ENCODE data around the gene SF1.

SF1 gene

GRCh38 chr11:64721359-64721699 lies 57.0 kb downstream of the SF1 start:
- TF ChIP-seq POLR2AphosphoS5 (IDR thresholded peaks at IDR 0.05; ENCODE audit: low read depth) (no peak), GABPA (IDR thresholded peaks at IDR 0.05; ENCODE audit: low read depth) (no peak), SPI1 (IDR thresholded peaks at IDR 0.05; ENCODE audit: borderline replicate concordance, low read depth) (no peak)
- TF ChIP-seq, protein P1, sequence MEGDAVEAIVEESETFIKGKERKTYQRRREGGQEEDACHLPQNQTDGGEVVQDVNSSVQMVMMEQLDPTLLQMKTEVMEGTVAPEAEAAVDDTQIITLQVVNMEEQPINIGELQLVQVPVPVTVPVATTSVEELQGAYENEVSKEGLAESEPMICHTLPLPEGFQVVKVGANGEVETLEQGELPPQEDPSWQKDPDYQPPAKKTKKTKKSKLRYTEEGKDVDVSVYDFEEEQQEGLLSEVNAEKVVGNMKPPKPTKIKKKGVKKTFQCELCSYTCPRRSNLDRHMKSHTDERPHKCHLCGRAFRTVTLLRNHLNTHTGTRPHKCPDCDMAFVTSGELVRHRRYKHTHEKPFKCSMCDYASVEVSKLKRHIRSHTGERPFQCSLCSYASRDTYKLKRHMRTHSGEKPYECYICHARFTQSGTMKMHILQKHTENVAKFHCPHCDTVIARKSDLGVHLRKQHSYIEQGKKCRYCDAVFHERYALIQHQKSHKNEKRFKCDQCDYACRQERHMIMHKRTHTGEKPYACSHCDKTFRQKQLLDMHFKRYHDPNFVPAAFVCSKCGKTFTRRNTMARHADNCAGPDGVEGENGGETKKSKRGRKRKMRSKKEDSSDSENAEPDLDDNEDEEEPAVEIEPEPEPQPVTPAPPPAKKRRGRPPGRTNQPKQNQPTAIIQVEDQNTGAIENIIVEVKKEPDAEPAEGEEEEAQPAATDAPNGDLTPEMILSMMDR (IDR thresholded peaks at IDR 0.05; ENCODE audit: insufficient read depth, low read length): no peak
- TF ChIP-seq, protein P2, sequence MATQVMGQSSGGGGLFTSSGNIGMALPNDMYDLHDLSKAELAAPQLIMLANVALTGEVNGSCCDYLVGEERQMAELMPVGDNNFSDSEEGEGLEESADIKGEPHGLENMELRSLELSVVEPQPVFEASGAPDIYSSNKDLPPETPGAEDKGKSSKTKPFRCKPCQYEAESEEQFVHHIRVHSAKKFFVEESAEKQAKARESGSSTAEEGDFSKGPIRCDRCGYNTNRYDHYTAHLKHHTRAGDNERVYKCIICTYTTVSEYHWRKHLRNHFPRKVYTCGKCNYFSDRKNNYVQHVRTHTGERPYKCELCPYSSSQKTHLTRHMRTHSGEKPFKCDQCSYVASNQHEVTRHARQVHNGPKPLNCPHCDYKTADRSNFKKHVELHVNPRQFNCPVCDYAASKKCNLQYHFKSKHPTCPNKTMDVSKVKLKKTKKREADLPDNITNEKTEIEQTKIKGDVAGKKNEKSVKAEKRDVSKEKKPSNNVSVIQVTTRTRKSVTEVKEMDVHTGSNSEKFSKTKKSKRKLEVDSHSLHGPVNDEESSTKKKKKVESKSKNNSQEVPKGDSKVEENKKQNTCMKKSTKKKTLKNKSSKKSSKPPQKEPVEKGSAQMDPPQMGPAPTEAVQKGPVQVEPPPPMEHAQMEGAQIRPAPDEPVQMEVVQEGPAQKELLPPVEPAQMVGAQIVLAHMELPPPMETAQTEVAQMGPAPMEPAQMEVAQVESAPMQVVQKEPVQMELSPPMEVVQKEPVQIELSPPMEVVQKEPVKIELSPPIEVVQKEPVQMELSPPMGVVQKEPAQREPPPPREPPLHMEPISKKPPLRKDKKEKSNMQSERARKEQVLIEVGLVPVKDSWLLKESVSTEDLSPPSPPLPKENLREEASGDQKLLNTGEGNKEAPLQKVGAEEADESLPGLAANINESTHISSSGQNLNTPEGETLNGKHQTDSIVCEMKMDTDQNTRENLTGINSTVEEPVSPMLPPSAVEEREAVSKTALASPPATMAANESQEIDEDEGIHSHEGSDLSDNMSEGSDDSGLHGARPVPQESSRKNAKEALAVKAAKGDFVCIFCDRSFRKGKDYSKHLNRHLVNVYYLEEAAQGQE (IDR thresholded peaks at IDR 0.05; ENCODE audit: insufficient replicate concordance, low read depth): no peak
- Histone ChIP-seq H3K27ac (replicated peaks) (no peak overlapping the region), H3K4me3 (replicated peaks; ENCODE audit: insufficient read depth, low read length) (no peak overlapping the region), H3K27me3 (ENCODE audit: insufficient read depth, poor library complexity, severe bottlenecking) (peaks cover 17% of the 10 kb centered on the region)
- DNase-seq (ENCODE audit: low read depth in 1 of 2, low spot score in 1 of 2): no peak

GRCh38 chr11:64720640-64721358 lies 57.5 kb downstream of the SF1 start:
- Histone ChIP-seq H3K27ac (replicated peaks) (no peak overlapping the region), H3K27me3 (ENCODE audit: insufficient read depth, poor library complexity, severe bottlenecking) (peaks cover 21% of the 10 kb centered on the region), H3K4me3 (replicated peaks; ENCODE audit: insufficient read depth, low read length) (no peak overlapping the region)
- TF ChIP-seq, protein P2 (IDR thresholded peaks at IDR 0.05; ENCODE audit: insufficient replicate concordance, low read depth): no peak
- TF ChIP-seq POLR2AphosphoS5 (IDR thresholded peaks at IDR 0.05; ENCODE audit: low read depth) (no peak), SPI1 (IDR thresholded peaks at IDR 0.05; ENCODE audit: borderline replicate concordance, low read depth) (no peak), GABPA (IDR thresholded peaks at IDR 0.05; ENCODE audit: low read depth) (no peak)
- TF ChIP-seq, protein P1 (IDR thresholded peaks at IDR 0.05; ENCODE audit: insufficient read depth, low read length): no peak
- no peak for DNase-seq (ENCODE audit: low read depth in 1 of 2, low spot score in 1 of 2)

- peaks cover 27% of the 10 kb centered on the region for H3K27me3 ChIP-seq (ENCODE audit: insufficient read depth, poor library complexity, severe bottlenecking)
These were observed 58.2 kb downstream of the SF1 start for GRCh38 chr11:64720167-64720566.

More at GRCh38 chr11:64720167-64720566, 58.2 kb downstream of the SF1 start:
- no peak overlapping the region for H3K4me3 ChIP-seq (replicated peaks; ENCODE audit: insufficient read depth, low read length)
- DNase-seq (ENCODE audit: low read depth in 1 of 2, low spot score in 1 of 2): no peak
- TF ChIP-seq GABPA (IDR thresholded peaks at IDR 0.05; ENCODE audit: low read depth) (no peak), POLR2AphosphoS5 (IDR thresholded peaks at IDR 0.05; ENCODE audit: low read depth) (no peak), SPI1 (IDR thresholded peaks at IDR 0.05; ENCODE audit: borderline replicate concordance, low read depth) (no peak)
- TF ChIP-seq, protein P2 (IDR thresholded peaks at IDR 0.05; ENCODE audit: insufficient replicate concordance, low read depth): no peak
- TF ChIP-seq, protein P1 (IDR thresholded peaks at IDR 0.05; ENCODE audit: insufficient read depth, low read length): no peak
- no peak overlapping the region for H3K27ac ChIP-seq (replicated peaks)

All from HL-60 (cell line).